HepG2 (cell line): Measurements from ENCODE around the gene FBN3. TPM values are rescaled to one million over a fixed set of nuclear protein-coding genes. Genes with fewer than 3 reads are reported as not detected.

Source experiments
- ATAC-seq: fragments of 200-7000 bp; cut with Tn5 transposase; 3 replicates; pipeline ENCODE4 v1.9.1; 2020; ENCODE audit warnings: mild to moderate bottlenecking, moderate library complexity
- BruUV-seq: library from RNA; stranded (reverse); fragments of 400-500 nt; replicated peaks from 2 replicates; lab custom pipeline; 2021; lab: Mats Ljungman, UMichigan
- CTCF ChIA-PET: fragments of 300-600 bp; formaldehyde crosslinking; extraction: SDS; loops from one replicate; lab custom pipeline; 2021; ENCODE audit warnings: low total read pairs, inconsistent platforms, low intra/inter-chr PET ratio; lab: Yijun Ruan, JAX
- POLR2A ChIA-PET: fragments of 350-600 bp; sonication (Branson Sonifier 250); formaldehyde crosslinking; loops from one replicate; lab custom pipeline; 2020; ENCODE audit warnings: antibody characterized with exemption, inconsistent platforms; lab: Yijun Ruan, JAX
- DNase-seq: peaks from one replicate; pipeline ENCODE4 v3.0.0-alpha.2; 2015; ENCODE audit warnings: low spot score
- FAIRE-seq: peaks from 3 replicates; lab custom pipeline; 2011; peaks lifted over from hg19 to GRCh38; lab: Jason Lieb, UNC
- H2AFZ ChIP-seq: one replicate; pipeline ENCODE4 v1.6.1; 2011; ENCODE audit warnings: low read length, inconsistent platforms
- H3K27ac ChIP-seq: fragments of 300-600 bp; 3 replicates; pipeline ENCODE4 v1.8.0; 2011; ENCODE audit warnings: mixed run types, mild to moderate bottlenecking, mixed read lengths, low read length, inconsistent platforms; ENCODE audit not compliant: insufficient read depth; ENCODE audit errors: extremely low read length
- H3K27me3 ChIP-seq, 2 experiments: fragments of 200-600 bp in 1 of 2; 2 replicates in 1 of 2; 3 replicates in 1 of 2; pipeline versions ENCODE4 v1.6.0 to v1.8.0; 2011; ENCODE audit warnings: low read length in 2 of 2, mild to moderate bottlenecking in 2 of 2, moderate library complexity in 2 of 2, inconsistent platforms in 1 of 2; ENCODE audit not compliant: insufficient read depth in 2 of 2, control insufficient read depth in 1 of 2
- H3K36me3 ChIP-seq, 2 experiments: fragments of 200-600 bp in 1 of 2; replicated peaks in 1 of 2; 2 replicates in 1 of 2; 3 replicates in 1 of 2; pipeline versions ENCODE4 v1.5.1 to v1.8.0; 2011; ENCODE audit warnings: low read length in 2 of 2, inconsistent platforms in 1 of 2; ENCODE audit not compliant: insufficient read depth in 2 of 2, control insufficient read depth in 1 of 2
- H3K4me1 ChIP-seq: 2 replicates; pipeline ENCODE4 v1.5.1; 2012; ENCODE audit warnings: low read length, inconsistent platforms; ENCODE audit not compliant: insufficient read depth
- H3K4me2 ChIP-seq: 2 replicates; pipeline ENCODE4 v1.6.0; 2011; ENCODE audit warnings: low read depth, low read length, inconsistent platforms
- H3K4me3 ChIP-seq, 3 experiments: fragments of 200-600 bp in 1 of 3; sonication (generic), shearing (Covaris generic) in 1 of 3; replicated peaks in 1 of 3; 2 replicates each; pipeline ENCODE4 v1.5.1; 2011 to 2016; ENCODE audit warnings: low read length in 3 of 3, inconsistent platforms in 2 of 3, low read depth in 2 of 3, mild to moderate bottlenecking in 2 of 3, control low read depth in 1 of 3, mixed read lengths in 1 of 3; ENCODE audit not compliant: insufficient read depth in 1 of 3
- H3K79me2 ChIP-seq: one replicate; pipeline ENCODE4 v1.6.1; 2011; ENCODE audit warnings: low read length, inconsistent platforms; ENCODE audit not compliant: insufficient read depth
- H3K9ac ChIP-seq: 2 replicates; pipeline ENCODE4 v1.6.0; 2011; ENCODE audit warnings: mild to moderate bottlenecking, low read depth, low read length, inconsistent platforms; ENCODE audit not compliant: insufficient read depth
- H3K9me3 ChIP-seq: 2 replicates; pipeline ENCODE4 v1.5.1; 2012; ENCODE audit warnings: mild to moderate bottlenecking, low read length
- H4K20me1 ChIP-seq: 2 replicates; pipeline ENCODE4 v1.6.0; 2011; ENCODE audit warnings: inconsistent platforms, mild to moderate bottlenecking, low read length, moderate library complexity; ENCODE audit not compliant: insufficient read depth
- ADNP ChIP-seq: sonication (generic); formaldehyde crosslinking; IDR thresholded peaks from 2 replicates; pipeline ENCODE4 v1.4.0; 2020; ENCODE audit warnings: missing genetic modification reagents
- BRD4 ChIP-seq: sonication (generic); formaldehyde crosslinking; IDR thresholded peaks from 2 replicates; pipeline ENCODE4 v1.4.0; 2020; ENCODE audit warnings: missing genetic modification reagents
- HNF4G ChIP-seq, 2 experiments: sonication (generic) in 1 of 2; formaldehyde crosslinking in 1 of 2; IDR thresholded peaks; 2 replicates each; pipeline versions ENCODE4 v1.4.0 to v1.6.1; 2011 to 2020; ENCODE audit warnings: borderline replicate concordance in 2 of 2, low read depth in 2 of 2, mild to moderate bottlenecking in 2 of 2, low read length in 1 of 2, missing genetic modification reagents in 1 of 2, moderate library complexity in 1 of 2
- HNRNPL ChIP-seq: fragments of 200-400 bp; formaldehyde crosslinking; IDR thresholded peaks from 2 replicates; pipeline ENCODE4 v1.6.1; 2017; ENCODE audit warnings: mild to moderate bottlenecking, low read depth, low read length
- HOXA5 ChIP-seq: sonication (generic); formaldehyde crosslinking; IDR thresholded peaks from 2 replicates; pipeline ENCODE4 v1.4.0; 2020; ENCODE audit warnings: missing genetic modification reagents
- KLF13 ChIP-seq: sonication (generic); formaldehyde crosslinking; IDR thresholded peaks from 2 replicates; pipeline ENCODE4 v1.4.0; 2020; ENCODE audit warnings: mild to moderate bottlenecking, missing genetic modification reagents
- MTA1 ChIP-seq: sonication (generic); formaldehyde crosslinking; IDR thresholded peaks from 2 replicates; pipeline ENCODE4 v1.4.0; 2020; ENCODE audit warnings: missing genetic modification reagents, mild to moderate bottlenecking, borderline replicate concordance
- NRL ChIP-seq: sonication (generic); formaldehyde crosslinking; IDR thresholded peaks from 2 replicates; pipeline ENCODE4 v1.5.0; 2020; ENCODE audit warnings: missing genetic modification reagents, mild to moderate bottlenecking, moderate library complexity, borderline replicate concordance
- POLR2G ChIP-seq: fragments of 200-400 bp; formaldehyde crosslinking; IDR thresholded peaks from 2 replicates; pipeline ENCODE4 v1.6.1; 2018; ENCODE audit warnings: mild to moderate bottlenecking, low read depth, low read length, moderate library complexity
- ZFX ChIP-seq: sonication (generic); formaldehyde crosslinking; IDR thresholded peaks from 2 replicates; pipeline ENCODE4 v1.4.0; 2020; ENCODE audit warnings: mild to moderate bottlenecking, low read depth, missing genetic modification reagents, moderate library complexity
- ZMYM2 ChIP-seq: sonication (generic); formaldehyde crosslinking; IDR thresholded peaks from 2 replicates; pipeline ENCODE4 v1.8.0; 2022; ENCODE audit warnings: mild to moderate bottlenecking, missing genetic modification reagents
- ZMYM3 ChIP-seq: sonication (generic); formaldehyde crosslinking; IDR thresholded peaks from 2 replicates; pipeline ENCODE4 v1.5.1; 2020; ENCODE audit warnings: mild to moderate bottlenecking, missing genetic modification reagents
- ZNF224 ChIP-seq: sonication (generic); formaldehyde crosslinking; IDR thresholded peaks from 2 replicates; pipeline ENCODE4 v1.5.0; 2020; ENCODE audit warnings: mild to moderate bottlenecking, missing genetic modification reagents
- ZNF451 ChIP-seq: sonication (generic); formaldehyde crosslinking; IDR thresholded peaks from 2 replicates; pipeline ENCODE4 v1.5.0; 2020; ENCODE audit warnings: mild to moderate bottlenecking, missing genetic modification reagents
- WGBS: methylation state at CpG from one replicate; pipeline ENCODE4 v1.1.6; 2017; ENCODE audit warnings: low lambda C conversion rate; 5-methylcytosine and 5-hydroxymethylcytosine counted together
- in situ Hi-C: cut with HindIII; loops from 2 replicates; pipeline ENCODE4 v1.10.0; 2017; ENCODE audit warnings: low pct_unique_long_range_greater_than_20kb; ENCODE audit not compliant: extremely low pct_ligation_motif_present
- intact Hi-C: fragments of 100-400 bp; cut with micrococcal nuclease; formaldehyde crosslinking; loops from one replicate; pipeline ENCODE4 v1.10.0; 2022; ENCODE audit not compliant: unreplicated experiment
- polyA plus RNA-seq, 8 experiments: library from polyadenylated mRNA; depleted of rRNA in 3 of 8; stranded (reverse) in 7 of 8; unstranded in 1 of 8; fragments of >200 nt; fragmentation: Illumina TruSeq in 4 of 8; extraction: Trizol in 4 of 8; gene quantifications; 2 replicates each; pipeline versions ENCODE4 v1.2.1 to v1.2.3, GENCODE V29; 2011 to 2016; ENCODE audit warnings: low read depth in 4 of 8, missing spikeins in 1 of 8, mixed read lengths in 1 of 8; ENCODE audit not compliant: insufficient read depth in 1 of 8
- total RNA-seq, 5 experiments: library from RNA; depleted of rRNA; stranded (reverse); fragments of >200 nt; fragmentation: Illumina TruSeq; extraction: Trizol; gene quantifications; 2 replicates each; pipeline ENCODE4 v1.2.3, GENCODE V29; 2016; ENCODE audit warnings: low read depth in 1 of 5
- TF ChIP-seq, protein P1 (sequence below): sonication (generic); formaldehyde crosslinking; IDR thresholded peaks from 2 replicates; pipeline ENCODE4 v1.4.0; 2020; ENCODE audit warnings: mild to moderate bottlenecking, missing genetic modification reagents
- TF ChIP-seq, protein P2 (sequence below): sonication (generic); formaldehyde crosslinking; IDR thresholded peaks from 2 replicates; pipeline ENCODE4 v1.9.0; 2022; ENCODE audit warnings: low read depth, missing genetic modification reagents

Gene FBN3
- total and polyA plus RNA-seq, 2 of the 13 experiments (the other 11 are each of a cell fraction or from before 2014, with no cell fraction given) = 0.20 to 1.3 TPM

- Histone ChIP-seq H3K27me3 (peaks cover 0 to 9% of the 10 kb centered on the region in 2 experiments; a peak in 3 of 5 replicates), H3K9ac (no peak overlapping the region), H3K9me3 (no peaks in the 10 kb centered on the region), H2AFZ (no peak overlapping the region), H3K27ac (no peak overlapping the region), H4K20me1 (no peaks in the 10 kb centered on the region), H3K36me3 (no peaks in the 10 kb centered on the region), H3K4me1 (peaks cover 57% of the 10 kb centered on the region), H3K4me3 (no peak overlapping the region; a peak in 1 of 6 replicates), H3K79me2 (no peaks in the 10 kb centered on the region), H3K4me2 (peak overlapping the region; percentile 45)
- DNase-seq = no peak
- ATAC-seq = peak; percentile 17; the same call in 2 of the 3 replicates
- ChIA-PET CTCF (no interaction called here), POLR2A (no interaction called here)
- 15% methylated on average over 6 of the region's 21 CpGs for WGBS
- in situ Hi-C loops = no loop called here
- no peak for FAIRE-seq
- intact Hi-C loops = no loop called here
- BruUV-seq = no TSS peak
- TF ChIP-seq HNF4G (IDR thresholded peaks at IDR 0.05; ENCODE audit: borderline replicate concordance, low read depth, low read length) (peak; percentile 25; the same call in 1 of the 2 replicates), HNF4G (CRISPR knock-in tag; IDR thresholded peaks at IDR 0.05; ENCODE audit: borderline replicate concordance, low read depth) (no peak), MTA1 (CRISPR knock-in tag) (peak; percentile 57; the same call in 1 of the 2 replicates), NRL (CRISPR knock-in tag) (peak; percentile 78; the same call in 1 of the 2 replicates), ZMYM3 (CRISPR knock-in tag) (peak; percentile 81), HNRNPL (peak; percentile 98), ZMYM2 (CRISPR knock-in tag) (0 out of 2 replicates have a peak, but pooled peaks have one; percentile 35), KLF13 (0 out of 2 replicates have a peak, but pooled peaks have one; percentile 32), HOXA5 (CRISPR knock-in tag) (0 out of 2 replicates have a peak, but pooled peaks have one; percentile 40), ZFX (CRISPR knock-in tag) (peak; percentile 52; the same call in 1 of the 2 replicates), ZNF451 (0 out of 2 replicates have a peak, but pooled peaks have one; percentile 25), BRD4 (0 out of 2 replicates have a peak, but pooled peaks have one; percentile 29), ADNP (CRISPR knock-in tag) (peak; percentile 75), ZNF224 (CRISPR knock-in tag) (no peak), POLR2G (no peak)
- TF ChIP-seq, protein P1, sequence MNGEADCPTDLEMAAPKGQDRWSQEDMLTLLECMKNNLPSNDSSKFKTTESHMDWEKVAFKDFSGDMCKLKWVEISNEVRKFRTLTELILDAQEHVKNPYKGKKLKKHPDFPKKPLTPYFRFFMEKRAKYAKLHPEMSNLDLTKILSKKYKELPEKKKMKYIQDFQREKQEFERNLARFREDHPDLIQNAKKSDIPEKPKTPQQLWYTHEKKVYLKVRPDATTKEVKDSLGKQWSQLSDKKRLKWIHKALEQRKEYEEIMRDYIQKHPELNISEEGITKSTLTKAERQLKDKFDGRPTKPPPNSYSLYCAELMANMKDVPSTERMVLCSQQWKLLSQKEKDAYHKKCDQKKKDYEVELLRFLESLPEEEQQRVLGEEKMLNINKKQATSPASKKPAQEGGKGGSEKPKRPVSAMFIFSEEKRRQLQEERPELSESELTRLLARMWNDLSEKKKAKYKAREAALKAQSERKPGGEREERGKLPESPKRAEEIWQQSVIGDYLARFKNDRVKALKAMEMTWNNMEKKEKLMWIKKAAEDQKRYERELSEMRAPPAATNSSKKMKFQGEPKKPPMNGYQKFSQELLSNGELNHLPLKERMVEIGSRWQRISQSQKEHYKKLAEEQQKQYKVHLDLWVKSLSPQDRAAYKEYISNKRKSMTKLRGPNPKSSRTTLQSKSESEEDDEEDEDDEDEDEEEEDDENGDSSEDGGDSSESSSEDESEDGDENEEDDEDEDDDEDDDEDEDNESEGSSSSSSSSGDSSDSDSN (CRISPR knock-in tag) = 0 out of 2 replicates have a peak, but pooled peaks have one; percentile 18
- TF ChIP-seq, protein P2, sequence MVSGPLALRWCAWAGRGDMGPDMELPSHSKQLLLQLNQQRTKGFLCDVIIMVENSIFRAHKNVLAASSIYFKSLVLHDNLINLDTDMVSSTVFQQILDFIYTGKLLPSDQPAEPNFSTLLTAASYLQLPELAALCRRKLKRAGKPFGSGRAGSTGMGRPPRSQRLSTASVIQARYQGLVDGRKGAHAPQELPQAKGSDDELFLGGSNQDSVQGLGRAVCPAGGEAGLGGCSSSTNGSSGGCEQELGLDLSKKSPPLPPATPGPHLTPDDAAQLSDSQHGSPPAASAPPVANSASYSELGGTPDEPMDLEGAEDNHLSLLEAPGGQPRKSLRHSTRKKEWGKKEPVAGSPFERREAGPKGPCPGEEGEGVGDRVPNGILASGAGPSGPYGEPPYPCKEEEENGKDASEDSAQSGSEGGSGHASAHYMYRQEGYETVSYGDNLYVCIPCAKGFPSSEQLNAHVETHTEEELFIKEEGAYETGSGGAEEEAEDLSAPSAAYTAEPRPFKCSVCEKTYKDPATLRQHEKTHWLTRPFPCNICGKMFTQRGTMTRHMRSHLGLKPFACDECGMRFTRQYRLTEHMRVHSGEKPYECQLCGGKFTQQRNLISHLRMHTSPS (CRISPR knock-in tag) = peak; percentile 77; the same call in 1 of the 2 replicates
These were observed 7.5 kb downstream of the FBN3 start for GRCh38 chr19:8141726-8142512.
